ENCODE data around the gene MRPL24. TPM values are rescaled to one million over a fixed set of nuclear protein-coding genes. Genes with fewer than 3 reads are reported as not detected.

MRPL24 gene
- polyA plus RNA-seq, 2 of the 4 experiments (the other 2 are of a cell fraction) = 170 to 198 TPM

DNA sequence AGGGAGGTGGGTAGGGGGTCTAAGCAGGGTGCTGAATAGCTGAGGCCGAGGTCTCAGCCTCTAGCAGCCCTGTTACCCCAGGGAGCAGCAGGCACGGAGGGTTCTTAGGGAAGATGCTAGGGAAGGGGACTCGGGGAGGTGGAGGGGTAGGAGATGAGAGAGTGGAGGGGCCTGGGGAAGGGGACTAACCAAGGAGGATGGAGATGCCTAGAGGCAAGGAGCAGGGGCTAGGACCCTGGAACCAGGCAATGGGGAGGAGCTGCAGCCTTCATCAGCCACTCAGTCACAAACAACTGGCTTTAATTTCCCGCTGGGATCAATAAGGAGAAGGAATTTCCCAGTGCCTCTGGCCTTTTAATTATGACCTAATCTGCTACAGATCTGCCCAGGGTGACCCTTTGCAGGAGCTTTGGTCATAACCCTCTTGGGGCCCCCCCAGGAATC, 32.6 kb downstream of the MRPL24 start:
- ATAC-seq (no peak), DNase-seq (ENCODE audit: low read depth in 1 of 2, low spot score in 1 of 2) (no peak), FAIRE-seq (no peak)
- Histone ChIP-seq H3K9me3 (no peaks in the 10 kb centered on the region), H3K27ac (no peak overlapping the region), H3K4me1 (peaks cover 76% of the 10 kb centered on the region), H3K4me3 (no peak overlapping the region), H3K4me2 (no peak overlapping the region)
- TF ChIP-seq, protein P1, sequence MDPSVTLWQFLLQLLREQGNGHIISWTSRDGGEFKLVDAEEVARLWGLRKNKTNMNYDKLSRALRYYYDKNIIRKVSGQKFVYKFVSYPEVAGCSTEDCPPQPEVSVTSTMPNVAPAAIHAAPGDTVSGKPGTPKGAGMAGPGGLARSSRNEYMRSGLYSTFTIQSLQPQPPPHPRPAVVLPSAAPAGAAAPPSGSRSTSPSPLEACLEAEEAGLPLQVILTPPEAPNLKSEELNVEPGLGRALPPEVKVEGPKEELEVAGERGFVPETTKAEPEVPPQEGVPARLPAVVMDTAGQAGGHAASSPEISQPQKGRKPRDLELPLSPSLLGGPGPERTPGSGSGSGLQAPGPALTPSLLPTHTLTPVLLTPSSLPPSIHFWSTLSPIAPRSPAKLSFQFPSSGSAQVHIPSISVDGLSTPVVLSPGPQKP (IDR thresholded peaks at IDR 0.05; ENCODE audit: low read depth, low read length) = no peak
- no peak for TF ChIP-seq NR3C1 (IDR thresholded peaks at IDR 0.05)
- TF ChIP-seq NPAS2 (CRISPR knock-in tag; IDR thresholded peaks at IDR 0.05; ENCODE audit: borderline replicate concordance) = no peak
- TF ChIP-seq, protein P2, sequence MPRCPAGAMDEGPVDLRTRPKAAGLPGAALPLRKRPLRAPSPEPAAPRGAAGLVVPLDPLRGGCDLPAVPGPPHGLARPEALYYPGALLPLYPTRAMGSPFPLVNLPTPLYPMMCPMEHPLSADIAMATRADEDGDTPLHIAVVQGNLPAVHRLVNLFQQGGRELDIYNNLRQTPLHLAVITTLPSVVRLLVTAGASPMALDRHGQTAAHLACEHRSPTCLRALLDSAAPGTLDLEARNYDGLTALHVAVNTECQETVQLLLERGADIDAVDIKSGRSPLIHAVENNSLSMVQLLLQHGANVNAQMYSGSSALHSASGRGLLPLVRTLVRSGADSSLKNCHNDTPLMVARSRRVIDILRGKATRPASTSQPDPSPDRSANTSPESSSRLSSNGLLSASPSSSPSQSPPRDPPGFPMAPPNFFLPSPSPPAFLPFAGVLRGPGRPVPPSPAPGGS (IDR thresholded peaks at IDR 0.05) = no peak
- ChIA-PET POLR2A (interaction anchor here (1.1 kb wide), 1 partner anchor 20 kb away, joined by 4 read pairs; the partner anchor contains the start of gene METTL25B), CTCF (interaction anchor here (12.8 to 52.1 kb wide), 3 partner anchors 8 to 82 kb away, joined by 93 to 2258 read pairs (median 2258); partner anchors contain the start of genes CRABP2, ISG20L2, METTL25B and NES)
- WGBS (ENCODE audit: missing lambda C conversion rate) = 86% methylated on average over 4 of the region's 4 CpGs

DNA sequence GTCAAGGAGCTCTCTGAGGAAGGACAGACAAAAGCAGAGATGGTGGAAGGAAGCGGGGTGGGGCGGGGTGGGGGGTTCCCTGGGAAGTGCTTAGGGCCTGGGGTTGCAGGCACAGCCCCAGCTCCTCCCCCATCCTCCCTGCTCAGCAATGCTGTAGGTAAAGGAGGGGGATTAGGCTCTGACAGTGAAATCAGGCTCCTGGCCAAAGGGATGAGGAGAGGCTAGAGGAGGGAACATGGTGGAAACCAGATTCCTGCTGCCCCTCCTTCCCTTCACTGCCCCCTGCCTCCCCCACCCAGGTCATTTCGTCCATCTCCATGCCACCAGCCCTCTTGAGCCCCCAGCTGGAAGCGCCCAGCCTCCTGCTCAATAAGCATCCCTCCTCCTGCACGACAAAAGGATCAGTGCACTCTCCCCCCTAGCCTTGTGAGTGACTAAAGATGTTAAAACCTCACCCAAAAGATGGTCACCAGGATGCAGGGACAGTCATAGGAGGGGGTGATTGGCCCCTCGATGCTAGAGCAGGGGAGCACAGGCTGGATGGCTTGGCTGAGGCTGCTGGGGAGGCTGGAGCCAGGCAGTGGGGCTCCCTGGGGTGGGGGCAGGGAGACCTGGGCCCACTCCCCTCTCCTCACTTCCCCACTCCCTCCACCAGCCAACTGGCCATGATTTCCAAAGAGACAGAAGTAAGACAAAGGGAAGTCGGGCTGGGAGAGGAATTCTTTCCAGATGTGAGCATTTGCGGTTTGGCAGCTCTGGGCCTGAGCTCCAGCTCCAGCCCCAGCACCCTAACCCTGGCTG, 33.3 kb downstream of the MRPL24 start:
- TF ChIP-seq FOXS1 (CRISPR knock-in tag; IDR thresholded peaks at IDR 0.05) = no peak
- TF ChIP-seq, protein P1 (IDR thresholded peaks at IDR 0.05; ENCODE audit: low read depth, low read length) = no peak
- TF ChIP-seq HOXB13 (CRISPR knock-in tag; IDR thresholded peaks at IDR 0.05; ENCODE audit: low read depth) = no peak
- no peaks in the 10 kb centered on the region for H3K9me3 ChIP-seq
- 0 out of 6 replicates have a peak overlapping the region, but pooled peaks of 1 of the 2 experiments have one; percentile 12 for H3K27ac ChIP-seq
- DNase-seq (ENCODE audit: low read depth in 1 of 2, low spot score in 1 of 2) (no peak), FAIRE-seq (no peak), ATAC-seq (no peak)
- H3K4me3 ChIP-seq = no peak overlapping the region
- ChIA-PET CTCF (interaction anchor here (0.6 to 52.1 kb wide), 7 partner anchors 9 to 791 kb away, joined by 3 to 2258 read pairs (median 30); partner anchors contain the start of genes CRABP2, INSRR, ISG20L2 and METTL25B), POLR2A (interaction anchor here (1.1 to 1.6 kb wide), 2 partner anchors 20 to 21 kb away, joined by 4 to 5 read pairs; partner anchors contain the start of genes ISG20L2 and METTL25B)
- 72% methylated on average over 7 of the region's 8 CpGs for WGBS (ENCODE audit: missing lambda C conversion rate)
- no peak overlapping the region for H3K4me2 ChIP-seq
- H3K4me1 ChIP-seq = peaks cover 69% of the 10 kb centered on the region

DNA sequence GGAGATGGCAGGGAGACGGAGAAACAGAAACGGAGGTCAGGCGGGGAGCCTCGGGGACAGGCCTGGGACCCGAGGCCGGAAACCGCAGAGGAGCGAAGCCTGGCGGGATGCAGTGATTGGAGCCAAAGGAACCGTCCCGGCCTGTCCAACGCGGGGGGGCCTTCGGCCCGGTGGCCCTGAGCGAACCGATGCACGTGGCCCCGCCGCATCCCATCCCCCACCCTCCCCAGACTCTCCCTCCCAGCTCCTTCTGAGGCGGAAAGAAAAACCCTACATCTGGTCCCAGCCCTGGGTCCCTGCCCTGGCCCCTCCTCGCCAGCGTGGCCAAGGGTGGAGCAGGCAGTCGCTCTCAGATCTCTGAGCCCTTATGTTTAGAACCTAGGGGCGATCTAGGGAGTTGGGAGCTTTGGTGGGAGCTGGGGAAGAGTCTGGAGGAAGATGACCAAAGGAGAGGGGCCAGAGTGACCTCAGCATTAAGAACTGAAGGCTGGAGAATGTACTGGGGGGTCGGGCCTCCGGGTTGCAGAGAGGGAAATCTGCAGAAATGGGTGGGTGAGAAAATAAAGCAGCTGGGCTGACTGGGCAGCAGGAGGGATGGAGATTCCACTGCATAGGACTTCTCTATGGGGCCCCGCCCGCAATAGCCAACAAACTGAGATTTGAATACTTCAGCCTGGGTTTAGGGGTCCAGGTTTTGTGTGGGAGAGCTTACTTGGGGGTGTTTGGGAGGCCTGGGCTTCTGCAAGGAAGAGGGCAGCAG, 34.1 kb downstream of the MRPL24 start:
- peaks cover 68% of the 10 kb centered on the region for H3K4me1 ChIP-seq
- WGBS (ENCODE audit: missing lambda C conversion rate) = 75% methylated on average over 28 of the region's 29 CpGs
- peak overlapping the region in 1 of 2 experiments; percentile 86; a peak in 1 of 6 replicates for H3K27ac ChIP-seq
- ChIA-PET CTCF (interaction anchor here (0.6 to 52.1 kb wide), 18 partner anchors 10 to 790 kb away, joined by 3 to 2258 read pairs (median 4); partner anchors contain the start of genes CRABP2, INSRR, ISG20L2 and METTL25B), POLR2A (interaction anchor here (0.7 to 1.6 kb wide), 3 partner anchors 18 to 45 kb away, joined by 3 to 5 read pairs (median 5); partner anchors contain the start of genes ISG20L2 and METTL25B)
- FAIRE-seq (no peak), DNase-seq (ENCODE audit: low read depth in 1 of 2, low spot score in 1 of 2) (no peak), ATAC-seq (peak in 1 of 2 experiments; percentile 4; a peak in 1 of 6 replicates)
- no peaks in the 10 kb centered on the region for H3K9me3 ChIP-seq
- no peak overlapping the region for H3K4me3 ChIP-seq
- peak overlapping the region; percentile 99; the same call in 2 of the 3 replicates for H3K4me2 ChIP-seq
- TF ChIP-seq EHF (CRISPR knock-in tag; IDR thresholded peaks at IDR 0.05) (no peak), ZNF302 (CRISPR knock-in tag; IDR thresholded peaks at IDR 0.05) (no peak), NPAS2 (CRISPR knock-in tag; IDR thresholded peaks at IDR 0.05; ENCODE audit: borderline replicate concordance) (no peak), RAD21 (conservative IDR thresholded peaks at IDR 0.05 in 1 of 2, IDR thresholded peaks at IDR 0.05 in 1 of 2) (no peak), EP300 (IDR thresholded peaks at IDR 0.05) (no peak), RNF2 (IDR thresholded peaks at IDR 0.05; ENCODE audit: borderline replicate concordance, low read depth) (no peak), EHMT2 (IDR thresholded peaks at IDR 0.05; ENCODE audit: low read depth) (no peak), SMC3 (IDR thresholded peaks at IDR 0.05) (no peak), ZSCAN20 (CRISPR knock-in tag; IDR thresholded peaks at IDR 0.05) (no peak), RARB (CRISPR knock-in tag; IDR thresholded peaks at IDR 0.05) (no peak), PHF8 (IDR thresholded peaks at IDR 0.05; ENCODE audit: borderline replicate concordance, low read depth) (no peak), NFE2L2 (conservative IDR thresholded peaks at IDR 0.05; ENCODE audit: low read length) (no peak), RCOR1 (IDR thresholded peaks at IDR 0.05; ENCODE audit: low read depth, low read length) (no peak)
- TF ChIP-seq, protein P1 (IDR thresholded peaks at IDR 0.05; ENCODE audit: low read depth, low read length) = no peak
- TF ChIP-seq, protein P2 (IDR thresholded peaks at IDR 0.05) = no peak
- TF ChIP-seq, protein P3, sequence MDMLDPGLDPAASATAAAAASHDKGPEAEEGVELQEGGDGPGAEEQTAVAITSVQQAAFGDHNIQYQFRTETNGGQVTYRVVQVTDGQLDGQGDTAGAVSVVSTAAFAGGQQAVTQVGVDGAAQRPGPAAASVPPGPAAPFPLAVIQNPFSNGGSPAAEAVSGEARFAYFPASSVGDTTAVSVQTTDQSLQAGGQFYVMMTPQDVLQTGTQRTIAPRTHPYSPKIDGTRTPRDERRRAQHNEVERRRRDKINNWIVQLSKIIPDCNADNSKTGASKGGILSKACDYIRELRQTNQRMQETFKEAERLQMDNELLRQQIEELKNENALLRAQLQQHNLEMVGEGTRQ (IDR thresholded peaks at IDR 0.05) = no peak

Data from A549 (cell line).